KG1 (cell line): ENCODE data around the gene TAMALIN.

Experiments
- DNase-seq: peaks from one replicate; lab custom pipeline; 2025; lab: John Stamatoyannopoulos, UW

The TAMALIN gene

DNA sequence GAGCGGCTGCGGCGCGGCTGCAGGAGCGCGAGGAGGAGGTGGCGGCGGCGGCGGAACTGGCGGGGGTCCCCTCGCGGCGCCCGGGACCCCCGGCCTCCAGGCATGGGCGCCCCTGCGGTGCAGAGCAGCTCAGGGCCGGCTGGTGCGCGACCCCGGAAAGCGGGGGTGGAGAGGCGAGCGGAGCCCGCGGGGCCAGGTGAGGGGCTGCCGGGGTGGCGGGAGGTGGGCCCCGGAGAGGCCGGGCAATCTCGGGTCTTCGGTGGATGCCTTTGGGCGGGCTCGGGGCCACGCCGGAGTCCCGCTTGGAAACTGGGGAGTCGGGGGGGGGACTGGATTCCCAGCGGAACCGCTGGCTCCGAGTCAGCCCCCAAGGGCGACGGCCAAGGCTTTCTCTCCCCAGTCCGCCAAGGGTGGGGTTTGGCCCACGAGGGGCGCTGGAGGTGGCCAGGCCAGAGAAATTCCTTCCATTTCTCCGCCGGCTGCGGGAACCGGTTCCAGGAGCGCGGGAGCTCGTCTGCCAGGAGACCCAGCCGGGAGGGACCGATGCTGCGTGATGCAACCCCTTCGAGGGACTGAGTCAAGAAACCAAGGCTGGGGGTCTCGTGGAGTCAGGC lies 30.6 kb downstream of the TAMALIN start:
- no peak for DNase-seq

DNA sequence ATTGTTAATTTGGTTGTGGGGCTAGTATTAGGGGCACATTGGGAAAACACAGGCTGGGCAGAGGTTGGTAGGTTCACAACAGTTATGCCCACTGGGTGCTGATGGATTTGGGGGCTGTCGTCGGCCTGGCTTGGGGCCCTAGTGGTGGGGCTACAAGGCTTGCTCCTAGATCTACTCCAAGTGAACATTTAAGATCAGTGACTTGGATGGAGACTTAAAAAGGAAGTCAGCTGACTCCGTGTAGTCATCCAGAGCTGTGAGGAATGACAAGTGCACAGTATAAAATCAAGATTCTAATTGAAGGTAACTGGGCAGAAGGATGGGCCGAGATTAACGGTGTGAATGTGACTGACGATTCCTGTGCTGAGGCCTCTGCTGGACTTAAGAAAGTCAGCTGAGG lies 31.7 kb downstream of the TAMALIN start:
- DNase-seq = no peak

DNA sequence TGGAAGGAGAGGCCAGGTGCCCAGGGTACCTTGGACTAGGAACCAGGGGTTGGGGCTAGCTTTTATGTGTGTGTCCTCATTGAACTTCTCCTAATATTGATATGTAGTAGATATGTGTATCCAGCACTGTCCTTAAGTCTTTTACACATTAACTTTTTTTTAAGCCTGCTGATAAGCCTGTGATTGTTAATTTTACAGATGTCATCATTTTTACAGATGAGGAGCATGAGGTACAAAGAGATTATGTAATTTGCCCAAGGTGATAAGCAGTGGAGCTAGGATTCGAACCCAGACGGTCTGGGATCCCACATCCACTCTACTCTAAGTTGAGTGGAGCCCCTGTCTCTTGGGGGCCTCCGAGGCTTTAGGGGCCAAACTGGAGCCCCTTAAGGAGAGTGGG lies 34.3 kb downstream of the TAMALIN start:
- no peak for DNase-seq

DNA sequence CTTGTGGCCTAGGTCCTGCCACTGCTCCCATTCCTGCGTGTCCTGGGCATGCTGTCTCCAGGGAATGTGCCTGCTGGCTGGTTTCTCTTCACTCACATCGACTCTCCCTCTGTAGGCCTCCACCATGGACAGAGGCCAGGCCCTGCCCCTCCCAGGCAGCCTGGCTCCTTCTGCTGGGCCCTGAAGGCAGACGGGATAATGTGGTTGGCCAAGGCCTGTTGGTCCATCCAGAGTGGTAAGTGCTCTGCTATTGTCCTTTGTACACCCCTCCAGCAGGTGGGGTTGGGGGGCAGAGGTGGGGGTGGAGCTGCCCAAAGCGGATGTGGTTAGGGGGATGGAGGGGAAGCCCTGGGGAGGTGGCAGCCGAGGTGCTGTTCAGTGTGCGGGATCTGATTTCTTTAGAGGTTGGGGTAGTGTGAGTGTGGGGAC lies 35.0 kb downstream of the TAMALIN start:
- no peak for DNase-seq

DNA sequence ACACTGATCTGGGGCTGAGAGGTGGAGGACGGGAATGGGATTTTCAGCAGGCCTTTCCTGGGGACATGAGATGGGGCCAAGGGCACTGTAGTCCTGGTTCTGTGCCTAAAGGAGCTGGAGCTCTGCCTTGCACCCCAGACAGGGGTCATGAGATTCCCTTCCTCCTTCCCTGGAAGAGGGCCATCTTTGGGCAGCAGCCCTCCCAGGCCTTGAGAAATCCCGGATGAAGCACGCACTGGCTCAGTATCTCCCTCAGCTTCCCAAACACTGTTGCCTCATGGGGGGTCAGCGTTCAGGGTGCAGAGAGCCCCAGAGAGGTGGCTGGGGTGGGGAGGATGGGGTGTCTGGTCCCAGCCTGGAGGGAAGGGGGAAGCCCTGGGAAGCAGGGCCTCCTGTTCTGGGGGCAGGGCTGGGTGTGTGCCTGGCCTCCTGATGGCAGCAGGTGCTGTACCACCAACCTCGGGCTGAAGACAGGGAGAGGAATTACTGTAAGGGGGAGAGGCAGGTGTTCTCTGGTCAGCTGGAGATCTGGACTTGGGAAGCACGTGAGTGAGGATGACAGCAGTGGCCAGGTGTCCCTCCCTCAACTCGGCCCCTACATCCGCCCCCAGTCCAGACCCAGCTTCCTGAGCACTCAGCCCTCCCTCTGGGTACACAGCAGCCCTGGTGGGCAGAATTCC lies 36.1 kb downstream of the TAMALIN start:
- no peak for DNase-seq

DNA sequence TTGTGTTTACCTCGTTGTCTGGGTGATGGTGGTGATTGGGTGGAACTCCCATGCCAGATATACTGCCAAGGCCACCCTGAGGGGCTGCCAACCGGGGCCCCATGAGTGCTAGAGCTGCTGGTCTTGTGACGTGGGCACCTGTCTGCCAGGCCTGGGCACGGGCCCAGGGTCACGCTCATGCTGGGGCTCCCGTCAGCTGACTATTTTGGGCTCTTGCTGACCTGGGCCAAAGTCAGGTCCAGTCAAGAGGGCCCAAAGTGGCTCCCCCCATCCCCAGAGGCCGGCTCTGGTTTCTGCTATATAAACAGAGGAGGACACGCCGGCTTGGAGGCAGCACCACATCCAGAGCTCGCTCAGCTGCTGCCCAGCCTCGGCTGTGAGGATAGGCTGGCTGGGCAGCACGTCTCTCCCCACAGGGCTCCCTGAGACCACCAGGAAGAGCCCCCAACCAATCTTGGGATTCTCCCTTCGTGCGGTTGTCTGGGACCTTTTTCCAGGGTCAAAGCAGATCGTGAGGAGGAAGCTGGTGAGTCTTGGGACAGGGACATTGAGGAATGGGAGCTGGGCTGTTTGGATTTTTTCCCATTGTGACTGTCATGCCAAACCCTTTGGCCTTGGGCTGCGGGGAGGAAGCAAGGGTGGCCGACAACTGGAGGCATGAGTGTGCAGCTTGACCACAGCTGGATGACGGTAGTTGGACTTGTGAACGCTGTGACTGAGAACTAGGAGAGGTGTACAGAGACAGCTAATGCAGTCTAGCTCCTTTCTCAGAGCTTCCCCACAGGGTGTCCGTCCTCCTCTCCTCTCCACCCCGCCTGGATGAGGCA lies 36.9 kb downstream of the TAMALIN start:
- DNase-seq = no peak

DNA sequence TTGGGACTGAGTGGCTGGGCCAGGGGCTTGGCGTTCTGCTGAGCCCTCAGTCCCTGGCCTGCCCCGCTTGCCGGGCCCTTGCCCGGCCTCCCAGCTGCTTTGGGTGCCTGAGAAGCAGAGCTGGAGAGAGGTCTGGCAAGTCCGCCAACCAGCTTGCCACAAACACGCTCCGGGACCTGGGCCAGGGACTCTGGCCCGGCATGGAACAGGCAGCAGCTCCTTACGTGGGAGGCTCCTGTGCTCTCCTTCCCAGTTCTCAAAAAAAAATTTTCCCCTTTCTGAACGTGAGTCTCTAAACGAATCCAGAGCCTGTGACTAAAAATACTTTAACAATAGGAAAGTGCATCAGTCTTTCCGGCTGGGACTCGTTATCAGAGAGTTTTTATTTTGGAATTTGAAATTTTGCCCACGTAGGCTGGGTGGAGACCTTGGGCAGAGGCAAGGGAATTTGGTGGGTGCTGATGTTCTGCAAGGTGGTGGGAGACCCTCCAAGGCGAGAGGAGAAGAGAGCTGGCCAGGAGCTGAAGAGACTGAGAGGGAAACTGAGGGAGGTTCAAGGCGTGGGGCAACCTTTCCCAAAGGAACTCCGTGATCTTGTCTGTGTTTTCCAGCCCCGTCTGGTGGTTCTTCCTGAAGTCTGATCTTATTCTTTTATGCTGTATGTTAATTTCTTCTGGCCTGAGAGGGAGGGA lies 37.7 kb downstream of the TAMALIN start:
- DNase-seq = no peak

DNA sequence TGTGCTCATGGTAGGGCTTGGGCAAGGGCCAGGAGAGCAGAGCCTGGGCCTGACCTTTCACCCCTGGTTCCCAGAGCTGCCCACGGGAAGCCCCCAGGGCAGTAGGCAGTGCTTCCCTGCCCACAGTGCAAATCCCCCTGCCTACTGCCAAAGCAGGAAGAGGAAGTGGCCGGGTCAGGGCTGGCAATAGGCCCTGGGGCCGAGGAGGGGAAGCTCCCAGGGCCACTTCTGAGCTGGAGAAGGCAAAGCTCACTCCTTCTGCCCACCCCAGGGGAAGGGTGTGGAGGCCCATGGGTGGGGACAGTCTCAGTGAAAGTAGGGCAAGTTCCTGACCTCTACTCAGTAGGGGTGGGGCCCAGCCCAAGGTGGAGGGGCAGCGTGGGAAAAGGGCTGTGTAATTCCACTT lies 39.1 kb downstream of the TAMALIN start:
- no peak for DNase-seq

DNA sequence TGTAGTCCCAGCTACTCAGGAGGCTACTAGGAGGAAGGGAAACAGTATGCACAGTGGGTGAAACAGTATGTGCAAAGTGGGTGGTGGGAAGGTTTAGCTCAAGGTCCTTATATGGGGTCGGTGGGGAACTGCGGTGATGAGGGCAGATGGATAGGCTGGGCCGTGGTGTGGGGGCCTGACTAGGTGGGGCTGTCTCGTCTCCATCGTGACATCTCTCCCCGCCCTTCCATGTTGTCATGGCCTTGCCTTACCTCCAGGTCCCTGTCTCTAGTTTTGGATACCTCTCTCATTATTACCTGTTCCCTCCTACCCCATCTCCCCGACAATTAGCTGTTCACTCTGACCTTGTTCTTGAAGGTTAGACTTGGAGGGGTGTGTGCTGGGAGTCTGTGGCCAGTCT lies 40.1 kb downstream of the TAMALIN start:
- DNase-seq = no peak

DNA sequence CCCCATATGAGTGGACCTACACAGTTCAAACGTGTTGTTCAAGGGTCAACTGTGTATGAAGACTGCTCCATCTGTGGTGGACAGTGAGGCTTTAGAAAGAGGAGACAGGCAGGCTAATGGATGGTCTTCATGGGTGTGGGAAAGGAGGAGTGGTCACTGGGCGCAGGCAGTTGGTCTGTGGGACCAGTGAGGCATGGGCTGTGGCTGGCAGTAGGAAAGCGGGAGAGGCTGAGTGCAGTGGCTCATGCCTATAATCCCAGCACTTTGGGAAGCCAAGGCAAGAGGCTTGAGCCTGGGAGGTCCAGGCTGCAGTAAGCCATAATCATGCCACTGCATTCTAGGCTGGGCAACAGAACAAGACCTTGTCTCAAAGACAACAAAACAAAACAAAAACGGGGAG lies 42.5 kb downstream of the TAMALIN start:
- DNase-seq = no peak

DNA sequence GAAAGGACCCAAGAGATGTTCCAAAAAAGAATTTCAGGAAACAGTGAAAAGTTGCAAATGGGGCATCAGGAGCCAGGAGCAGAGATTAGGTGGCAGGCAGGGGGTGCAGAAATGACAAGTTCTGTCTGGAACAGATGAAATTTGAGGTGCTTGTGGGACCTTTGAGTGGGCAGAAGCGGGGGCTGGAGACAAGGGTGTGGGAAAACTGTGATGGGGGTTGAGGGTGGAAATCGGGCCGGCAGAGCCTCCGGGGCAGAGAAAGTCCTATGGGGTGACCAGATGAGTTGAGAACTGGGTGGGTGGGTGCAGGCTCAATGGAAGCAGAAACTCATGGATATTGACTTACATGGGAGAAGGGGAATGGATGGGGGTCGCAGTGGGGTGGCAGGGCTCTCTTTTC lies 42.9 kb downstream of the TAMALIN start:
- DNase-seq = no peak

DNA sequence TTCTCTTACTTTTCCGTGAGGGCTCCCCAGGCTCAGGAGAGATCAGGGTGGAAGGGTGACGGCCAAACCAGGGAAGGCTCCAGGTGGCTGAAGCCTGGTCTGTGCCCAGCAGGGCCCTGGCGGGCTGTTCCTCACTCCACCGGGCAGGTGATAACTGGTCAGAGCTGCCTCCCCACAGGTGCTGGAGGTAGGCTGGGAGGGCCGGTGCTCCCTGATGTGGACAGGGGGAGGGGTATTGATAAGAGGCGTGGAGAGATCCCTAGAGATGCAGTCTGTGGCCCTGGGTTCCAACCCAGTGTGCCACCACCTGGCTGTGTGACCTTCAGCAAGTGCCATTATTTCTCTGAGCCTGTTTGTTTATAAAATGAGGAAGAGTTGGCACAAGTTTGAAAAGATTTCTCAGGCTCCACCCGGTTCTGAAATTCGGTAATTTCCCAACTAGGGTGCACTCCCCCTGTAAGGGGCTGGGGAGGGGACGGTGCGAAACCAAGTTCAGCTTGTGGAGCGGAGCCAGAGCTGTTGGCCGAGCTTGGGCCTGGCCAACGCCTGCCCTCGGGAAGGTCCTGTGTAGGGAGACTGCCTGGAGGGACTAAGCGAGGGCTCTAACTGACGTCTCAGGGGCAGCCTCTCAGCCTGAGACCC lies 43.5 kb downstream of the TAMALIN start:
- no peak for DNase-seq

DNA sequence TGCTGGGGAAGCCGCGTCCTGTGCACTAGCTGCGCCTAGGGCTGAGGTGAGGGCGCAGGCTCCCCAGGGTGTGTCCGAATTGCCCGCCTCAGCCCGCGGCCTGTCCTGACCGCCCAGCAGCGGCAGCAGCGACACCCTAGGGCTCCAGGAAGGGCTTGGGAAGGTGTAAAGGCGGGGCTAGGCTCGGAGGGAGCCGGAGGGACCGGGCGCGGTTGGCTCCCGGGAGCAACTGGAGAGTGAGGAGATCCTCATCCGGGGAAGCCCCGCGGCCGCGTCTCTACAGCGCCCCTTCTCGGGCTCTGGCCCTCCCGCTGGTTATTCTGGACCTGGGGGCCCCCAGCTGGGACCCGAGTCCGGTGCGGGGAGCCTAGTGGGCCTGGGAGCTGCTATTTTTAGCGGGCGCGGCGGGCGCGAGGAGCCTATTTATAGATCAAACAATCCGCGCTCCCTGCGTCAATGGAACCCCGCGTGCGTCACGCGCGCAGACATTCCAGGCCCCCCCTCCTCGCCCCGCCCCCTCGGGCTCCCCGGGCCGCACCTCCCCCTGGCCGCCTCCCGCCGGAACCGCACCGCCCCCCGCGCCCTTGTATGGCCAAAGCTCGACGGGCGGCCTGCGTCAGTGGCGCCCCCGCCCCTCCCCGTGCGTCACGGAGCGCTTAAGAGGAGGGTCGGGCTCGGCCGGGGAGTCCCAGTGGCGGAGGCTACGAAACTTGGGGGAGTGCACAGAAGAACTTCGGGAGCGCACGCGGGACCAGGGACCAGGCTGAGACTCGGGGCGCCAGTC lies 44.2 kb downstream of the TAMALIN start, which contains the start of gene NR4A1:
NR4A1 (plus strand) TSS at position 685 of the 784 bp plus-strand sequence. CDS start 2,887 bp downstream, outside the sequence.
- no peak for DNase-seq

DNA sequence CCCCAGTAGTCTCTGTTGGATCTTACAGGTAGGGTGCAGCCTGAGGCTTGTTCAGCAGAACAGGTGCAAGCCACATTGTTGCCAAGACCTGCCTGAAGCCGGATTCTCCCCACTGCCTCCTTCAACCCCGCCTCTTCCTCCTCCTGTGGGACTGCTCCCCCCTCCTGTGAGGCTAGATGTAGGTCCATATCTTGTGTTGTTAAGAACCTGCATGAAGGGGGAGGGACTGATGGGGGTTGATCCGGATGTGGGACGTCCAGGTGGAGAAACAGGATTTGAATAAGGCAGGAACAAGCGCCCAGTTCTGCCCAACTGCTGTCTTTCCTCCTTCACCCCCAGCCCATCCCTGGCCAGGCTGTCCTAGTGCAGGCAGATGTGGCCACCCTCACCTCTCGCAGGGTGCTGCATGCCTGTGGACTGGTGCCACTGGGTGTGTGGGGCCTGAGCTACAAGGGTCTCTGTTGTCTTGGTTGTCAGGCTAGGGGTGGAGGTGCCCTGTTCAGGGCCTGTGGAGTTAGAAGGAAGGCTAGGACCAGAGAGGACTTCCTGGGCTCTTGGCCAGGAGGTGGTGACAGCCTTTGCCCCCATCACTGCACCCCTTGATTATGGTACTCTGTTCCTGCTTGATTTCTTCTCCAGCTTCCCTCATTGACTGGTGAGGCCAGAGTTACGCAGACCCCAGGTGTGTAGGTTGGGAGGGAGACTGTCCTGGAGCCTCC lies 45.9 kb downstream of the TAMALIN start:
- no peak for DNase-seq

DNA sequence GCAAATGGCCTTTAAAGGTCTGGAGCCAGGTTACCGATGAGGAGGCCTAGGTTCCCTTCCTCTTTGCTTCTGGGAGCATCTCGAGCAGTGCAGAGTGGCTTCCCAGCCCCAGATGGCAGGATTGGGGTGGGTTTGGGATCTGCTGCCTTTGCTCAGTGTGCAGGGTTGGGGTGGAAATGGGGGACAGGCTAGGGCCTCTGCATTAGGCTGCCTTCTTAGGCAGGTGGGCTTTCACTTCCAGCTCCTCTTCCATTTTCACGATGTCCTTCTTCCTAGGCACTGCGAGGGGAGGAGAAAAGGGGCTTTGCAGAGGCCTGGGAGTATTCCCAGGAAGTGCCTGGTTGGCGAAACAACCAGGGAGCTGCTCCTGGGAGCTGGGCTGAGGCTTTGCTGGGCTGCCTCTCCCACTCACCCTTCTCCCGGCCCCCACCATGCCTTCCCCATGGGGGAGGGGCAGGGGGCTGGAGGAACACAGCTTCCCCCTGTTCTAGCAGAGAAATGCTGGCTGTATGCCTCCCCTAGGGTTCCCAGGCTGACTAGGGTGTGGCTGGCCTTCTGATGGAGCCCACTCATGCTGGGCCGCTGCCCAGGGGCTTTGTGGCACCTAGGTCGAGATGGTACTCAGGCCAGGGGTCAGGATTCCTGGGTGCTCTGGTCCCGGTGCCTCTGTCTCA lies 46.9 kb downstream of the TAMALIN start:
- no peak for DNase-seq

DNA sequence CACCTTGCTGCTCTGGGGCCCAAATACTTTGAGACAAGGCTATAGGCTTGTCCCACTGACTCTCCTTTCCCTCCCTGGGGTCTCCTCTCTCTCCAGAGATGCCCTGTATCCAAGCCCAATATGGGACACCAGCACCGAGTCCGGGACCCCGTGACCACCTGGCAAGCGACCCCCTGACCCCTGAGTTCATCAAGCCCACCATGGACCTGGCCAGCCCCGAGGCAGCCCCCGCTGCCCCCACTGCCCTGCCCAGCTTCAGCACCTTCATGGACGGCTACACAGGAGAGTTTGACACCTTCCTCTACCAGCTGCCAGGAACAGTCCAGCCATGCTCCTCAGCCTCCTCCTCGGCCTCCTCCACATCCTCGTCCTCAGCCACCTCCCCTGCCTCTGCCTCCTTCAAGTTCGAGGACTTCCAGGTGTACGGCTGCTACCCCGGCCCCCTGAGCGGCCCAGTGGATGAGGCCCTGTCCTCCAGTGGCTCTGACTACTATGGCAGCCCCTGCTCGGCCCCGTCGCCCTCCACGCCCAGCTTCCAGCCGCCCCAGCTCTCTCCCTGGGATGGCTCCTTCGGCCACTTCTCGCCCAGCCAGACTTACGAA lies 47.6 kb downstream of the TAMALIN start:
- no peak for DNase-seq

DNA sequence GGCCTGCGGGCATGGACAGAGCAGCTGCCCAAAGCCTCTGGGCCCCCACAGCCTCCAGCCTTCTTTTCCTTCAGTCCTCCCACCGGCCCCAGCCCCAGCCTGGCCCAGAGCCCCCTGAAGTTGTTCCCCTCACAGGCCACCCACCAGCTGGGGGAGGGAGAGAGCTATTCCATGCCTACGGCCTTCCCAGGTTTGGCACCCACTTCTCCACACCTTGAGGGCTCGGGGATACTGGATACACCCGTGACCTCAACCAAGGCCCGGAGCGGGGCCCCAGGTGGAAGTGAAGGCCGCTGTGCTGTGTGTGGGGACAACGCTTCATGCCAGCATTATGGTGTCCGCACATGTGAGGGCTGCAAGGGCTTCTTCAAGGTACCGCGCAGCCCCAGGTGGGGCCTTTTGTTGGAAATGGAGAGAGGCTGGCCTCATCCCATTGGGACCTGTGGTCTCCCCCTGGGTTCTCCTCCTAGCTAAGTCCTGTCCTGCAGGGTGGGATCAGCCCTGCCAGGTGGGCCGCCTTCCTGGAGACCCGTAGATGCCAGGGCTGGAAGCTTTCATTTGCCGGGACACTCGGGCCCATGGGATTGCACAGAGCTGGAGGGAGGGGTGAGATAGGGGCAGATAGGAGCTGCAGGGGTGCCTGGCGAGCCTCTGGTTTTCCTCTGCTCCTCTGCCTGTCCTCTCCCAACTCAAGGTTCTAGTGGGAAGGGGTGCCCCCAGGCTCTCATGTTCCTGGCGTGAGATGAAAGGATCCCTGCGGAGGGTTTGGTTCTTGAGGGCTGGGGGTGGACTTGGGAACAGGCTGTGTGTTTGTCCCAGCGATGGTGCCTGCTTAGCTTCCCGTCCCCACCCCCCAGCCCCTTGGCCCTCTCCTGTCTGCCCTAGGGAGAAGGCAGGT lies 48.3 kb downstream of the TAMALIN start:
- no peak for DNase-seq
